ENCODE data around the gene NMNAT2. TPM values are rescaled to one million over a fixed set of nuclear protein-coding genes. Genes with fewer than 3 reads are reported as not detected.
A peak's percentile ranks its signal among the peaks of the same experiment; 100 is the strongest.

The NMNAT2 gene
- total and polyA plus RNA-seq, 5 donors from 2014 or later = not detected

- Histone ChIP-seq H3K4me1 (ENCODE audit: control insufficient read depth, insufficient read depth, low read length, poor library complexity, severe bottlenecking) (no peaks in the 10 kb centered on the region), H3K27me3 (ENCODE audit: control insufficient read depth, insufficient read depth, low read length) (no peaks in the 10 kb centered on the region), H3K27ac (ENCODE audit: insufficient read depth, low read length, poor library complexity, severe bottlenecking) (no peak overlapping the region), H3K9me3 (ENCODE audit: control insufficient read depth in 2 of 2, low read length in 2 of 2) (no peaks in the 10 kb centered on the region), H3K36me3 (ENCODE audit: control insufficient read depth, insufficient read depth, low read length) (no peaks in the 10 kb centered on the region), H3K4me3 (ENCODE audit: low read depth, low read length) (no peak overlapping the region)
- Mint-ChIP-seq H3K27ac (no peak overlapping the region), H3K27me3 (no peaks in the 10 kb centered on the region), H3K36me3 (no peaks in the 10 kb centered on the region), H3K4me1 (no peaks in the 10 kb centered on the region), H3K9me3 (no peaks in the 10 kb centered on the region), H3K4me3 (no peak overlapping the region)
- DNase-seq = no peak
- ATAC-seq (ENCODE audit: low read depth in 2 of 2) = no peak
Measured at GRCh38 chr1:183281039-183281438, 137.1 kb downstream of the NMNAT2 start.

- ATAC-seq (ENCODE audit: low read depth in 2 of 2) = no peak
- peak overlapping the region in 1 of 3 donors; percentile 82 for H3K27ac Mint-ChIP-seq
- H3K36me3 Mint-ChIP-seq = no peaks in the 10 kb centered on the region
Measured at GRCh38 chr1:183279835-183280234, 138.3 kb downstream of the NMNAT2 start.

DNA sequence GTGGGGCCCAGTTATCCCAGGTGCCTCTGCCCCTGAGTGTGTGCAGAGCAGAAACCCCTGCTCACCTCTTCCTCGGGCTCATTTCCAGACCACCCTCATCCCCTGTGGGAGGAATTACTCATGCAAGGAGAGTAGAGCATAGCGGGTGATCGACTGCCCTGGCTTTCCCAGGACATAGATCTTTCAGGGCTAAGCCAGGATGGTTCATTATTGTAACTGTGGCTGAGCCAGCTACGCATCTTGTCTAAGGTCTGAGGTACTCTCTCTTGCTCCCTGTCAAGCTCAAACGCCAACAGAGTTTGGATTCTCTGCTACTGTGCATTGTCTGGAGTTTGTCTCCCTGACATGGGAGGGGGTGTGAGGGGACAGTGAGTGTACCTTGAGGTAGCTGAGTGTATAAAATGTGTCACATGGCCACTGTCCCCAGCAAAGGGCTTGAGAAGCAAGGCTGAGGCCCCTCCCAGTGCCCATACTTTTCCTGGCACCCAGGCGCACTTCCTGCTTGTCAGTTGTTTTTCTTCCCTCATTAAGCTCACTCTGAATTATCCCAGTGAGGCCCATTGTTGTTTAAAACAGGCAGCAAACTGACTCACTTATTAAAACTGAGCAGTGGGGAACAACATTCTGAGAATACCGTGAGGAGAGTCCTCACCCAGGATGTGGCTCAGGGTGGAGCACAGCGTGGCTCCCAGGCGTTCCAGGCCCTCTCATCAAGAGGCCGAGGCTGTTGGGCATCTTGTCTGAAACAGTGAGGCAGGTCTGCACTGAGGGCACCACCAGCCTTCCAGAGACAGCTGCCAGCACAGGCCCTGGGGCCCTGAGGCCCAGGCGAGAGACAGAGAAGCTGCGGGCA, 139.2 kb downstream of the NMNAT2 start:
- no peak overlapping the region for H3K4me3 ChIP-seq (ENCODE audit: low read depth, low read length)
- H3K36me3 Mint-ChIP-seq = no peaks in the 10 kb centered on the region
- no peaks in the 10 kb centered on the region for H3K4me1 Mint-ChIP-seq
- DNase-seq (peak in 1 of 3 donors; percentile 18), ATAC-seq (ENCODE audit: low read depth in 2 of 2) (no peak)
- H3K36me3 ChIP-seq (ENCODE audit: control insufficient read depth, insufficient read depth, low read length) = no peaks in the 10 kb centered on the region
- H3K27ac ChIP-seq (ENCODE audit: insufficient read depth, low read length, poor library complexity, severe bottlenecking) = no peak overlapping the region
- H3K27ac Mint-ChIP-seq = peak overlapping the region in 1 of 3 donors; percentile 30
- no peaks in the 10 kb centered on the region for H3K9me3 ChIP-seq (ENCODE audit: control insufficient read depth in 2 of 2, low read length in 2 of 2)
- no peaks in the 10 kb centered on the region for H3K9me3 Mint-ChIP-seq
- H3K4me3 Mint-ChIP-seq = no peak overlapping the region
- no peaks in the 10 kb centered on the region for H3K27me3 Mint-ChIP-seq
- H3K27me3 ChIP-seq (ENCODE audit: control insufficient read depth, insufficient read depth, low read length) = no peaks in the 10 kb centered on the region
- H3K4me1 ChIP-seq (ENCODE audit: control insufficient read depth, insufficient read depth, low read length, poor library complexity, severe bottlenecking) = no peaks in the 10 kb centered on the region

More at GRCh38 chr1:183279835-183280234, 138.3 kb downstream of the NMNAT2 start:
- Histone ChIP-seq H3K27ac (ENCODE audit: insufficient read depth, low read length, poor library complexity, severe bottlenecking) (no peak overlapping the region), H3K4me1 (ENCODE audit: control insufficient read depth, insufficient read depth, low read length, poor library complexity, severe bottlenecking) (no peaks in the 10 kb centered on the region), H3K36me3 (ENCODE audit: control insufficient read depth, insufficient read depth, low read length) (no peaks in the 10 kb centered on the region), H3K27me3 (ENCODE audit: control insufficient read depth, insufficient read depth, low read length) (no peaks in the 10 kb centered on the region), H3K9me3 (ENCODE audit: control insufficient read depth in 2 of 2, low read length in 2 of 2) (no peaks in the 10 kb centered on the region), H3K4me3 (ENCODE audit: low read depth, low read length) (no peak overlapping the region)
- DNase-seq = no peak
- H3K9me3 Mint-ChIP-seq = no peaks in the 10 kb centered on the region
- H3K4me3 Mint-ChIP-seq = no peak overlapping the region
- no peaks in the 10 kb centered on the region for H3K4me1 Mint-ChIP-seq
- no peaks in the 10 kb centered on the region for H3K27me3 Mint-ChIP-seq

DNA sequence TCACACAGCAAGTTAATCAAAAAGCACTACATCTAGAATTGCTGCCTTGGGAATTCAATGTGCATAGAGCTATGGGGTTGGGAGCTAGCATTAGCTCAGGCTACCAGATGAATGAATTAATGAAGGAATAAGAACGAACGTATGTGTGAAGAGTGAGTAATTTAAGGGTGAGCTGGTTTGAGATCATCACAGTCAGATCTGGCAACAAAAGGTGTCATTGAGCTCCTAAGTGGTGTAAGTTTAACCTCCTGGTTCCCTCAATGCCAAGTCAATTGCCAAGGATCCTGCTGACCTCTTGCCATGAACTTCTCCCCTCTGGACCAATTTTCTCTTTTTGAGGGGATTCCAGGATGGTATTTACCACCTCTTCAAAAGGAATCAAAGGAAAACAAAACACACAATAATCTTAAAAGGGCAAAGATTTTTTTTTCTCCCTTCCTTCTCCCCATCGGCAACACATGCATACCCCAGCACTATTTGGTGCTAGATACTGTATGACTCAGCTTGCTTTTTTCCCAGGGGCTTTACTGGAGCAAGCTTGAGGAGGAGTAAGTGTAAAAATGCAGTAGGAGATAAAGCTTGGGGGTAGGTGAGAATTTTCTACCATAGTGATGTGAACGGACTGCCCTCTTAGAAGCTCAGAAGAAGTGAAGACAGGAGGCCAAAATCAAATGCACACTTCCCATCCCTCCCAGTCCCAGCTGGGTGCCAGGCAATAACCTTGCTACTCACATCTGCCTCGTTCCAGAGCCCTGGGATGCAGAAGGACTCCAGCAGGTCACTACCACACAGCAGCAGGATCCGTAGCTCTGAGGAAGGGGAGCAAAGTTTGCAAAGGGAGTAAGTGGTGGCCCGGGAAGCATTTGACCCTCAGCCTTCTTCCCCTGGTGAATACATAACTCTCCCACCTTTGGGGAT, 140.1 kb downstream of the NMNAT2 start:
- H3K4me3 ChIP-seq (ENCODE audit: low read depth, low read length) = no peak overlapping the region
- Mint-ChIP-seq H3K9me3 (no peaks in the 10 kb centered on the region), H3K4me3 (no peak overlapping the region), H3K27ac (peak overlapping the region in 1 of 3 donors; percentile 30), H3K27me3 (peaks cover 2% of the 10 kb centered on the region), H3K36me3 (no peaks in the 10 kb centered on the region), H3K4me1 (no peaks in the 10 kb centered on the region)
- no peaks in the 10 kb centered on the region for H3K36me3 ChIP-seq (ENCODE audit: control insufficient read depth, insufficient read depth, low read length)
- H3K4me1 ChIP-seq (ENCODE audit: control insufficient read depth, insufficient read depth, low read length, poor library complexity, severe bottlenecking) = no peaks in the 10 kb centered on the region
- H3K9me3 ChIP-seq (ENCODE audit: control insufficient read depth in 2 of 2, low read length in 2 of 2) = no peaks in the 10 kb centered on the region
- ATAC-seq (ENCODE audit: low read depth in 2 of 2) (no peak), DNase-seq (no peak)
- no peak overlapping the region for H3K27ac ChIP-seq (ENCODE audit: insufficient read depth, low read length, poor library complexity, severe bottlenecking)
- no peaks in the 10 kb centered on the region for H3K27me3 ChIP-seq (ENCODE audit: control insufficient read depth, insufficient read depth, low read length)

- Histone ChIP-seq H3K4me1 (ENCODE audit: control insufficient read depth, insufficient read depth, low read length, poor library complexity, severe bottlenecking) (no peaks in the 10 kb centered on the region), H3K4me3 (ENCODE audit: low read depth, low read length) (no peak overlapping the region), H3K27me3 (ENCODE audit: control insufficient read depth, insufficient read depth, low read length) (no peaks in the 10 kb centered on the region), H3K9me3 (ENCODE audit: control insufficient read depth in 2 of 2, low read length in 2 of 2) (no peaks in the 10 kb centered on the region), H3K27ac (ENCODE audit: insufficient read depth, low read length, poor library complexity, severe bottlenecking) (no peak overlapping the region), H3K36me3 (ENCODE audit: control insufficient read depth, insufficient read depth, low read length) (no peaks in the 10 kb centered on the region)
- Mint-ChIP-seq H3K9me3 (no peaks in the 10 kb centered on the region), H3K4me1 (no peaks in the 10 kb centered on the region), H3K4me3 (no peak overlapping the region), H3K27me3 (peaks cover 5% of the 10 kb centered on the region), H3K36me3 (no peaks in the 10 kb centered on the region), H3K27ac (no peak overlapping the region)
- ATAC-seq (ENCODE audit: low read depth in 2 of 2) (no peak), DNase-seq (no peak)
Measured at GRCh38 chr1:183276386-183277080, 141.6 kb downstream of the NMNAT2 start.

DNA sequence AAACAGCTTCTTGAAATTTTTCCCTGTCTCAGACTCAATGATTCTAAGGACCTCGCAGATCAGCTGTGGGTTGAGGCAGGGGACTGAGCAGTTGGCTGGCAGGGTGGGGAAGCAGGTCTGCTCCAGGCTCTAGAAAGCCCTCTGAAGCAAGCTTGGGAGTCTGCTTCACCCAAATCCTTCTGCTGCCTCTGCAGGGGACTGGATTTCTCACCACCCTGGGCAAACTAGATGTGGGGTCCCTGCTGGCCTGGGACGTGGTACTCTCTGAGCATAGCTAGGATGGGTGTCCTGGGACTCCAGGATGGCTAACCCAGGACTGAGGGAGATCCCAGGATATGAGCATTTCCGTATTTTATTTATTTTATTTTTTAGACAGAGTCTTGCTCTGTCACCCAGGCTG, 142.9 kb downstream of the NMNAT2 start:
- H3K4me3 Mint-ChIP-seq = no peak overlapping the region
- no peaks in the 10 kb centered on the region for H3K9me3 ChIP-seq (ENCODE audit: control insufficient read depth in 2 of 2, low read length in 2 of 2)

GRCh38 chr1:183274836-183275235, 143.3 kb downstream of the NMNAT2 start:
- no peak overlapping the region for H3K4me3 Mint-ChIP-seq
- H3K36me3 Mint-ChIP-seq = no peaks in the 10 kb centered on the region
- H3K4me1 Mint-ChIP-seq = no peaks in the 10 kb centered on the region
- no peak overlapping the region for H3K27ac ChIP-seq (ENCODE audit: insufficient read depth, low read length, poor library complexity, severe bottlenecking)
- DNase-seq = no peak
- H3K27me3 Mint-ChIP-seq = peaks cover 5% of the 10 kb centered on the region
- no peaks in the 10 kb centered on the region for H3K27me3 ChIP-seq (ENCODE audit: control insufficient read depth, insufficient read depth, low read length)
- no peaks in the 10 kb centered on the region for H3K9me3 ChIP-seq (ENCODE audit: control insufficient read depth in 2 of 2, low read length in 2 of 2)
- no peak for ATAC-seq (ENCODE audit: low read depth in 2 of 2)
- no peaks in the 10 kb centered on the region for H3K36me3 ChIP-seq (ENCODE audit: control insufficient read depth, insufficient read depth, low read length)
- H3K27ac Mint-ChIP-seq = no peak overlapping the region
- H3K4me3 ChIP-seq (ENCODE audit: low read depth, low read length) = no peak overlapping the region
- H3K9me3 Mint-ChIP-seq = no peaks in the 10 kb centered on the region
- no peaks in the 10 kb centered on the region for H3K4me1 ChIP-seq (ENCODE audit: control insufficient read depth, insufficient read depth, low read length, poor library complexity, severe bottlenecking)

More for the DNA sequence above, 142.9 kb downstream of the NMNAT2 start:
- H3K36me3 Mint-ChIP-seq = no peaks in the 10 kb centered on the region
- Histone ChIP-seq H3K4me1 (ENCODE audit: control insufficient read depth, insufficient read depth, low read length, poor library complexity, severe bottlenecking) (no peaks in the 10 kb centered on the region), H3K27ac (ENCODE audit: insufficient read depth, low read length, poor library complexity, severe bottlenecking) (no peak overlapping the region), H3K36me3 (ENCODE audit: control insufficient read depth, insufficient read depth, low read length) (no peaks in the 10 kb centered on the region), H3K27me3 (ENCODE audit: control insufficient read depth, insufficient read depth, low read length) (no peaks in the 10 kb centered on the region), H3K4me3 (ENCODE audit: low read depth, low read length) (no peak overlapping the region)
- H3K4me1 Mint-ChIP-seq = no peaks in the 10 kb centered on the region
- H3K9me3 Mint-ChIP-seq = no peaks in the 10 kb centered on the region
- H3K27me3 Mint-ChIP-seq = peaks cover 5% of the 10 kb centered on the region
- DNase-seq (no peak), ATAC-seq (ENCODE audit: low read depth in 2 of 2) (no peak)
- no peak overlapping the region for H3K27ac Mint-ChIP-seq

Data from CD4-positive, CD25-positive, alpha-beta regulatory T cell (primary cell).